Liver (tissue), 9 donors: Measurements from ENCODE around the gene JAZF1. TPM values are rescaled to one million over a fixed set of nuclear protein-coding genes. Genes with fewer than 3 reads are reported as not detected.

Source experiments
- DNase-seq: peaks from one replicate; pipeline ENCODE4 v3.0.0-alpha.2; 2017; ENCODE audit warnings: low spot score
- H3K27ac ChIP-seq, 2 donors: one replicate each; pipeline ENCODE4 v1.7.0; 2013; ENCODE audit warnings: inconsistent platforms in 2 of 2, low read length in 2 of 2, control low read depth in 1 of 2, low read depth in 1 of 2, mild to moderate bottlenecking in 1 of 2
- H3K27me3 ChIP-seq, 4 donors: one replicate each; pipeline versions ENCODE4 v1.6.1 to v1.7.0; 2013; ENCODE audit warnings: low read length in 3 of 4, inconsistent platforms in 1 of 4, mild to moderate bottlenecking in 1 of 4, moderate library complexity in 1 of 4; ENCODE audit not compliant: control insufficient read depth in 4 of 4, insufficient read depth in 4 of 4
- H3K36me3 ChIP-seq, 4 donors: one replicate each; pipeline versions ENCODE4 v1.6.1 to v1.7.0; 2013; ENCODE audit warnings: low read length in 3 of 4, mild to moderate bottlenecking in 3 of 4, low read depth in 1 of 4, moderate library complexity in 1 of 4; ENCODE audit not compliant: control insufficient read depth in 4 of 4, insufficient read depth in 3 of 4
- H3K4me1 ChIP-seq, 4 donors: one replicate each; pipeline versions ENCODE4 v1.6.1 to v1.7.0; 2013; ENCODE audit warnings: low read length in 3 of 4, mild to moderate bottlenecking in 3 of 4, moderate library complexity in 1 of 4; ENCODE audit not compliant: control insufficient read depth in 4 of 4, insufficient read depth in 4 of 4
- H3K4me3 ChIP-seq, 3 donors: one replicate each; pipeline versions ENCODE4 v1.6.1 to v1.7.0; 2013; ENCODE audit warnings: low read length in 3 of 3, control low read depth in 1 of 3, low read depth in 1 of 3, mild to moderate bottlenecking in 1 of 3
- H3K9ac ChIP-seq, 2 donors: one replicate each; pipeline ENCODE4 v1.7.0; 2013; ENCODE audit warnings: low read length in 2 of 2, mild to moderate bottlenecking in 2 of 2, moderate library complexity in 2 of 2, control low read depth in 1 of 2, low read depth in 1 of 2
- H3K9me3 ChIP-seq, 4 donors: one replicate each; pipeline versions ENCODE4 v1.6.1 to v1.7.0; 2013; ENCODE audit warnings: low read length in 3 of 4; ENCODE audit not compliant: control insufficient read depth in 4 of 4
- ATF3 ChIP-seq: IDR thresholded peaks from 2 replicates; pipeline ENCODE4 v1.6.1; 2016; ENCODE audit warnings: antibody characterized with exemption
- CTCF ChIP-seq: fragments of 150-350 bp; IDR thresholded peaks from 2 replicates; pipeline ENCODE4 v1.5.1; 2017; ENCODE audit warnings: improper control_type of control experiment, low read depth, low read length; ENCODE audit not compliant: missing input control
- EGR1 ChIP-seq, 2 donors: IDR thresholded peaks; 2 replicates each; pipeline ENCODE4 v1.6.1; 2016 to 2018; ENCODE audit warnings: antibody characterized with exemption in 2 of 2, low read depth in 2 of 2
- FOXA1 ChIP-seq: IDR thresholded peaks from 2 replicates; pipeline ENCODE4 v1.6.1; 2016; ENCODE audit warnings: antibody characterized with exemption
- FOXA2 ChIP-seq: IDR thresholded peaks from 2 replicates; pipeline ENCODE4 v1.6.1; 2016; ENCODE audit warnings: antibody characterized with exemption
- GABPA ChIP-seq, 2 donors: IDR thresholded peaks in 1 of 2; conservative IDR thresholded peaks in 1 of 2; 2 replicates each; pipeline ENCODE4 v1.6.1; 2016; ENCODE audit warnings: antibody characterized with exemption in 2 of 2, mild to moderate bottlenecking in 1 of 2, moderate library complexity in 1 of 2
- HNF4A ChIP-seq, 2 donors: conservative IDR thresholded peaks; 2 replicates each; pipeline ENCODE4 v1.6.1; 2016; ENCODE audit warnings: antibody characterized with exemption in 2 of 2, mild to moderate bottlenecking in 2 of 2
- HNF4G ChIP-seq: IDR thresholded peaks from 2 replicates; pipeline ENCODE4 v1.6.1; 2016; ENCODE audit warnings: antibody characterized with exemption
- JUND ChIP-seq, 2 donors: IDR thresholded peaks; 2 replicates each; pipeline ENCODE4 v1.6.1; 2016; ENCODE audit warnings: antibody characterized with exemption in 2 of 2
- MAX ChIP-seq: IDR thresholded peaks from 2 replicates; pipeline ENCODE4 v1.6.1; 2016; ENCODE audit warnings: antibody characterized with exemption
- NR2F2 ChIP-seq: IDR thresholded peaks from 2 replicates; pipeline ENCODE4 v1.6.1; 2016; ENCODE audit warnings: antibody characterized with exemption
- RAD21 ChIP-seq, 2 donors: IDR thresholded peaks; 2 replicates each; pipeline ENCODE4 v1.6.1; 2016; ENCODE audit warnings: antibody characterized with exemption in 2 of 2, mild to moderate bottlenecking in 2 of 2
- REST ChIP-seq: IDR thresholded peaks from 2 replicates; pipeline ENCODE4 v1.6.1; 2016; ENCODE audit warnings: antibody characterized with exemption, mild to moderate bottlenecking
- RXRA ChIP-seq, 2 donors: IDR thresholded peaks; 2 replicates each; pipeline ENCODE4 v1.6.1; 2017 to 2018; ENCODE audit warnings: antibody characterized with exemption in 2 of 2, mild to moderate bottlenecking in 1 of 2
- TAF1 ChIP-seq: conservative IDR thresholded peaks from 2 replicates; pipeline ENCODE4 v1.6.1; 2016; ENCODE audit warnings: antibody characterized with exemption, mild to moderate bottlenecking
- YY1 ChIP-seq: IDR thresholded peaks from 2 replicates; pipeline ENCODE4 v1.6.1; 2016; ENCODE audit warnings: antibody characterized with exemption, mild to moderate bottlenecking
- ZBTB33 ChIP-seq: IDR thresholded peaks from 2 replicates; pipeline ENCODE4 v1.6.1; 2016; ENCODE audit warnings: antibody characterized with exemption
- WGBS: extraction: QIAGEN DNeasy Blood & Tissue Kit; methylation state at CpG from one replicate; pipeline ENCODE4 v1.1.7; 2013; 5-methylcytosine and 5-hydroxymethylcytosine counted together
- polyA plus RNA-seq, 2 donors: library from polyadenylated mRNA; stranded (reverse) in 1 of 2; unstranded in 1 of 2; fragments of 200-250 nt in 1 of 2; fragments of >200 nt in 1 of 2; fragmentation: Nextera tagmentation in 1 of 2; extraction: Ambion mirVana in 1 of 2; gene quantifications; one replicate each; pipeline versions ENCODE4 v1.2.1 to v1.2.3, GENCODE V29; 2013 to 2015
- total RNA-seq, 2 donors: library from RNA; depleted of rRNA; stranded (reverse); fragments of >200 nt; gene quantifications; one replicate each; pipeline ENCODE4 v1.2.3, GENCODE V29; 2014
- donor health status: healthy.
- donor health status: healthy.
- donor health status: healthy.
- donor health status: healthy.
- donor health status: healthy.

Gene JAZF1
- total and polyA plus RNA-seq, 4 donors = 2.7 to 17.8 (median 4.0) TPM

GRCh38 chr7:27917774-27918314 lies 262.8 kb downstream of the JAZF1 start (continued):
- TF ChIP-seq CTCF (no peak), YY1 (no peak), HNF4G (no peak), RXRA (IDR thresholded peaks at IDR 0.05) (no peak), RAD21 (IDR thresholded peaks at IDR 0.05) (no peak)

- H3K27me3 ChIP-seq = no peaks in the 10 kb centered on the region
- H3K36me3 ChIP-seq = no peaks in the 10 kb centered on the region
- WGBS = 98% methylated on average over 2 of the region's 2 CpGs
- no peak overlapping the region for H3K27ac ChIP-seq
- DNase-seq = no peak
- H3K4me1 ChIP-seq = peaks cover 0 to 2% (median 1%) of the 10 kb centered on the region in 4 donors
- H3K9ac ChIP-seq = no peak overlapping the region
- no peak overlapping the region for H3K4me3 ChIP-seq
- TF ChIP-seq MAX (no peak), CTCF (no peak), YY1 (no peak), NR2F2 (no peak), RXRA (IDR thresholded peaks at IDR 0.05) (no peak), FOXA2 (no peak), ZBTB33 (no peak), TAF1 (no peak), JUND (IDR thresholded peaks at IDR 0.05) (no peak), EGR1 (IDR thresholded peaks at IDR 0.05; ENCODE audit: low read depth in 2 of 2) (no peak)
- no peaks in the 10 kb centered on the region for H3K9me3 ChIP-seq
Observed at GRCh38 chr7:27917119-27917518, 263.5 kb downstream of the JAZF1 start.

- Histone ChIP-seq H3K36me3 (no peaks in the 10 kb centered on the region), H3K27me3 (no peaks in the 10 kb centered on the region), H3K4me3 (no peak overlapping the region), H3K4me1 (peaks cover 0 to 2% (median 1%) of the 10 kb centered on the region in 4 donors), H3K9me3 (no peaks in the 10 kb centered on the region), H3K27ac (no peak overlapping the region), H3K9ac (no peak overlapping the region)
- 95% methylated on average over 1 of the region's 1 CpG for WGBS
- DNase-seq = no peak
- no peak for TF ChIP-seq YY1
- TF ChIP-seq NR2F2 = no peak
- no peak for TF ChIP-seq HNF4A (conservative IDR thresholded peaks at IDR 0.05)
- TF ChIP-seq CTCF = no peak
- no peak for TF ChIP-seq REST
- no peak for TF ChIP-seq EGR1 (IDR thresholded peaks at IDR 0.05; ENCODE audit: low read depth in 2 of 2)
- TF ChIP-seq ATF3 = no peak
- no peak for TF ChIP-seq GABPA (IDR thresholded peaks at IDR 0.05 in 1 of 2, conservative IDR thresholded peaks at IDR 0.05 in 1 of 2)
- TF ChIP-seq RXRA (IDR thresholded peaks at IDR 0.05) = no peak
- no peak for TF ChIP-seq TAF1
- TF ChIP-seq FOXA1 = no peak
- TF ChIP-seq JUND (IDR thresholded peaks at IDR 0.05) = no peak
Observed at GRCh38 chr7:27916372-27916771, 264.2 kb downstream of the JAZF1 start.
